Right lobe of liver (tissue), 6 donors: ENCODE data around the gene LPAR1. TPM values are rescaled to one million over a fixed set of nuclear protein-coding genes. Genes with fewer than 3 reads are reported as not detected.
"Not testable (repeated sequence)": the region's sequence is repeated elsewhere in the genome, so short reads cannot be mapped to it uniquely, and the experiment has no call there.

ENCODE experiments used
- ATAC-seq, 4 donors: fragments of 200-7000 bp; cut with Tn5 transposase; one replicate each; pipeline ENCODE4 v1.9.1; 2020; ENCODE audit warnings: mild to moderate bottlenecking in 4 of 4, moderate library complexity in 4 of 4
- DNase-seq, 3 donors: peaks; one replicate each; pipeline ENCODE4 v3.0.0-alpha.2; 2020
- H3K27ac ChIP-seq, 3 donors: fragments of 200-600 bp; one replicate each; pipeline ENCODE4 v1.8.0; 2022
- H3K27me3 ChIP-seq, 2 donors: fragments of 200-600 bp; one replicate each; pipeline ENCODE4 v1.8.0; 2022
- H3K36me3 ChIP-seq, 4 donors: fragments of 200-600 bp; sonication (generic) in 1 of 4; one replicate each; pipeline versions ENCODE4 v1.5.1 to v1.8.0; 2017 to 2022; ENCODE audit warnings: control low read depth in 1 of 4
- H3K4me1 ChIP-seq, 4 donors: fragments of 200-600 bp; sonication (generic) in 1 of 4; one replicate each; pipeline versions ENCODE4 v1.5.1 to v1.8.0; 2017 to 2022; ENCODE audit warnings: control low read depth in 1 of 4
- H3K4me3 ChIP-seq, 3 donors: fragments of 200-600 bp; one replicate each; pipeline ENCODE4 v1.8.0; 2022
- H3K9me3 ChIP-seq, 4 donors: fragments of 200-600 bp; sonication (generic) in 1 of 4; one replicate each; pipeline versions ENCODE4 v1.5.1 to v1.8.0; 2017 to 2022; ENCODE audit warnings: control low read depth in 1 of 4
- CTCF ChIP-seq, 4 donors: fragments of 200-600 bp in 3 of 4; fragments of 450-650 bp in 1 of 4; IDR thresholded peaks; one replicate each; pipeline versions ENCODE4 v1.5.1 to v1.8.0; 2016 to 2022; ENCODE audit warnings: antibody characterized with exemption in 4 of 4, mild to moderate bottlenecking in 2 of 4
- POLR2A ChIP-seq: fragments of 450-650 bp; IDR thresholded peaks from one replicate; pipeline ENCODE4 v1.6.1; 2017; ENCODE audit warnings: antibody characterized with exemption, mild to moderate bottlenecking
- WGBS: methylation state at CpG from one replicate; pipeline ENCODE4 v1.1.6; 2018; ENCODE audit warnings: low coverage, low lambda C conversion rate; ENCODE audit not compliant: insufficient coverage; ENCODE audit errors: missing lambda C conversion rate; 5-methylcytosine and 5-hydroxymethylcytosine counted together
- intact Hi-C, 2 donors: fragments of 100-400 bp; cut with DNase I; formaldehyde crosslinking; loops; one replicate each; pipeline versions ENCODE4 v1.11.2 to v1.14.1; 2022
- total RNA-seq, 6 experiments: library from RNA; depleted of rRNA in 2 of 6; stranded (reverse); fragments of >200 nt in 2 of 6; fragmentation: NEBNext Ultra II Directional in 3 of 6; extraction: Animal tissue kit (Norgen Biotek cat#: 25700) in 3 of 6; gene quantifications; one replicate each; pipeline versions ENCODE4 v1.1.0 to v1.2.4, GENCODE V29; 2016 to 2023
- donor health status: DM: no; HTN: yes; CAD: no.
- donor health status: DM: no; HTN: no; CAD: no.
- donor health status: DM: no; HTN: no; CAD: no.
- donor health status: DM: no; HTN: yes; CAD: no.
- donor health status: DM: no; HTN: yes; CAD: no.

LPAR1 gene
- total RNA-seq, 6 experiments from 2014 or later = 0.66 to 1.6 (median 1.2) TPM

DNA sequence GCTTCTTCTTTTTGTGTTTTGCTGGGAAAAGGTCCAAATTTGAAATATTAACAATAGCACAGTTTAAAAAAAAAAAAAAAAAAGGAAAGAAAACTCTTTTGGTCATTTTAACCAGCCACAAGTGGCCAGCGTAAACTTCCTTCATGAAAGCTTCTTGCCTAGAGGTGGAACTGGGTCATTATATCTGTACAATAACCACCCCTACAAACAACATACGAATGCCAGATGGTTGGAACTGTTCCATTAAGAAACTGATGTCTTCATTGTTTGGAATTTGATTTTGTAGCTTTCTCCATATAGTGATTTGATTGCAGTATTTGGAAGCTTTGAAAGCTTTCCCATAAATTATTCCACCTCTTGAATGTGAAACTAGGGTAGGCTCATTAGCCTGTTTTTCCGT is 18.3 kb upstream of the LPAR1 start:
- no peaks in the 10 kb centered on the region for H3K27me3 ChIP-seq
- no peak for DNase-seq
- H3K4me1 ChIP-seq = no peaks in the 10 kb centered on the region
- no peaks in the 10 kb centered on the region for H3K9me3 ChIP-seq
- intact Hi-C loops = no loop called here
- H3K4me3 ChIP-seq = no peak overlapping the region
- no peak overlapping the region for H3K27ac ChIP-seq
- 46% methylated on average over 3 of the region's 3 CpGs for WGBS
- TF ChIP-seq CTCF (IDR thresholded peaks at IDR 0.05) = no peak
- no peaks in the 10 kb centered on the region for H3K36me3 ChIP-seq
- no peak for ATAC-seq

DNA sequence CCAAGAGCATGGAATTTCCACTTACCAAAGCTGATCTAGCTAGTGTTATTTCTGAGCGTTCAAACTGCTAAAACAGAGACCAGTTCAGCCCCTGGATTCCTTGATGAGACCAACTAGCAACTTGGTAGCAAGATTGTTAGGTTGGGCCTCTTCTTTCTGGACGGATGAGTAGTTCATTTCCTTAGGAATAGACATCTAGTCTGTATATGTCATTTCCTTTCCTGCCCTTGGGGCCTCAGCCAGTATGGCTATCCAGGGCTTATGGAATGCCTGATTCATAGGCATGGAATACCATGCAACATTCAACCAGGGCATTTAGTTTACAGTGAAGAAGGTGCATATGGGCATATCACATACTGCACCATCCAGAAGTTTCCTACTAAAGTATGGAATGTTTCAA is 14.5 kb upstream of the LPAR1 start:
- Histone ChIP-seq H3K36me3 (no peaks in the 10 kb centered on the region), H3K27me3 (no peaks in the 10 kb centered on the region), H3K27ac (no peak overlapping the region), H3K4me3 (no peak overlapping the region), H3K9me3 (no peaks in the 10 kb centered on the region), H3K4me1 (no peaks in the 10 kb centered on the region)
- DNase-seq = no peak
- TF ChIP-seq CTCF (IDR thresholded peaks at IDR 0.05) = no peak
- TF ChIP-seq POLR2A = no peak
- 78% methylated on average over 2 of the region's 2 CpGs for WGBS
- intact Hi-C loops = no loop called here
- ATAC-seq = no peak

GRCh38 chr9:111051400-111051799 is 13.1 kb upstream of the LPAR1 start:
- 33% methylated on average over 3 of the region's 3 CpGs for WGBS
- intact Hi-C loops = no loop called here
- Histone ChIP-seq H3K27ac (no peak overlapping the region), H3K4me1 (no peaks in the 10 kb centered on the region), H3K9me3 (no peaks in the 10 kb centered on the region), H3K27me3 (no peaks in the 10 kb centered on the region), H3K36me3 (no peaks in the 10 kb centered on the region), H3K4me3 (no peak overlapping the region)
- TF ChIP-seq POLR2A (no peak), CTCF (IDR thresholded peaks at IDR 0.05) (no peak)
- no peak for ATAC-seq
- DNase-seq = no peak

GRCh38 chr9:111050819-111051218 is 12.5 kb upstream of the LPAR1 start:
- H3K36me3 ChIP-seq = no peaks in the 10 kb centered on the region
- no peak for ATAC-seq
- no peak for DNase-seq
- no peaks in the 10 kb centered on the region for H3K9me3 ChIP-seq
- TF ChIP-seq POLR2A = no peak
- no peak for TF ChIP-seq CTCF (IDR thresholded peaks at IDR 0.05)
- H3K4me1 ChIP-seq = no peaks in the 10 kb centered on the region
- H3K27ac ChIP-seq = no peak overlapping the region
- H3K27me3 ChIP-seq = no peaks in the 10 kb centered on the region
- intact Hi-C loops = no loop called here
- no peak overlapping the region for H3K4me3 ChIP-seq

GRCh38 chr9:111047287-111047686 is 9.0 kb upstream of the LPAR1 start:
- H3K27me3 ChIP-seq, intact Hi-C loops, H3K27ac ChIP-seq, H3K9me3 ChIP-seq, H3K4me1 ChIP-seq, H3K4me3 ChIP-seq, ATAC-seq, DNase-seq, H3K36me3 ChIP-seq: not testable (repeated sequence)
- WGBS = 87% methylated on average over 2 of the region's 2 CpGs
